Kidney tubule cell (primary cell): ENCODE results near the gene QSOX2.

ENCODE experiments used
- DNase-seq: peaks from one replicate; pipeline ENCODE4 v3.0.0-alpha.2; 2018; ENCODE audit warnings: low spot score

QSOX2 gene

DNA sequence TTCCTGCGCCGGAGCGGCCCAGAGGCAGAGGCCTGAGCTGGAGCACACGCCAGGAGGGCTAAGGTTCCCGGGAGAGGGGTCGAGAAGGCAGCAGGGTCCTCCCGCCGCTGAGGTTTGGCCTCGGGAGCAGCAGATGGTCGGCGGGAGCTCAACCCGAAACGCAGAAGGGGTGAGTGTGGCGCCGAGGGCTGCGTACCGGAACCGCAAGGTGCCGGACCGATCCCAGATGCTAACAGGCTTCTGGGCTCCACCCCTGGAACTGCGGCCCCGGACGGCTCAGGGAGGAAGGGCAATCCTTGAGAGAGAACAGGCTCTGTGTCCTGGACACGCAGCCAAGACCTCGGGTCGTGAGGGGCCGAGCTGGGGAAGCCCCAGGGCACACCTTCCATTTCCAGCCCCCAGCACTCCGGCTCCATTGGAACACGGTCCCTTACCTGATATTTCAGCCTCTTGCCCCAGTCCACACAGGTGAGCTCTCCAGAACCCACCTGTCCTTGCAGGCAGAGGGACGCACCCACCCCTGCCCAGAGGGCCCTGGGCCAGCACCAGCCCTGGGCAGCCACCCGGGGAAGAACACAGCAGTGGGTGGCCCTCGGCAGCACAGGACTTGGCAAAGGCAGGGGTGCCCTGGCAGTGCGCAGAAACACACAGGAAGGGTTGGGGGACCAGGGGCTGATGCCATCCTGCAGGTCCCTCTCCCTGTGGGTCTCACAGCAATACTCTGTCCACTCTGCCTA lies 42.0 kb downstream of the QSOX2 start:
- no peak for DNase-seq

DNA sequence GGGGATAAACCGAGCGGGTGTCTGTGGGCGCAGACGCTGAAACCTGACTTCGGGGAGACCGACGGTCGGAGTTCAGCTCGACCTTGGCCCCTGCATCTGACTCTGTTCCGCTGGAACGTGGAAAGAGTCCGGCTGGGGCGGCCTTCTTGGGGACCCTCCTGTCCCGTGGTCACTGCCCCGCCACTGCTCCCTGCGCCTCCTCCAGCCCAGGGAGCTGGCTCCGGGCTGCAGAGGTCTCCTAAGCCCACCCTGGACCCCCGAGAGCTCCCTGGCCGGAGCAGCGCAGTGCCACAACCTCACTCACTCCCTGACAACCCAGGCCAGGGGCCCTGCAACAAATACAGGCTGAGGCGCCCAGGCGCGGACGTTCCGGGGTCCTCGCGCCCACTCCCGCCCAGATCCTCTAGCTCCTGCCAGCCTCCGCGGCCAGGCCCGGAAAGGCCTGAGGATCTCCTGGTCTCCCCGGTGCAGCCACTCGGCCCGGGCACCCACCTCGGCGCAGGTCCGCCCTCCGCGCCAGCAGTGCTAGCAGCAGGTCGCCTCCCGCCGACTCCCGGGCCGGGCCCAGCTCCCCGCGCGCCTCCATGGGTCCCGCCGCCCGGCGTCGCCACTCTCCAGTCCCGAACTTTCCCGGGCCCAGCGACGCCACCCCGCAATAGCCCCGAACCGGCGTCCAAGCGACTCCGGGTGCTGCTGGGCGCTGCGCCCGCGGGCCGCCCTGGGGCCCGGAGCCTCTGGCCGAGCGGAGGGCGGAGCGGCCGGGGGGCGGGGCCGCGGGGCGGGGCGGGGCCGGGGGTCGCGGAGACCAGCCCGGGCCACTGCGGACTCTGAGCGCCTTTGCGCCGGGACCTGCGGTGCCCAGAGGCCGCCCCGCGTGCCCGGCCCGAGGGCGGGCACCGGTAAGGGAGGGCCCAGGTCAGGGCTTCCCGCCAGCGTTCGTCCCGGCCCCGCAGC lies 42.9 kb downstream of the QSOX2 start:
- DNase-seq: no peak

DNA sequence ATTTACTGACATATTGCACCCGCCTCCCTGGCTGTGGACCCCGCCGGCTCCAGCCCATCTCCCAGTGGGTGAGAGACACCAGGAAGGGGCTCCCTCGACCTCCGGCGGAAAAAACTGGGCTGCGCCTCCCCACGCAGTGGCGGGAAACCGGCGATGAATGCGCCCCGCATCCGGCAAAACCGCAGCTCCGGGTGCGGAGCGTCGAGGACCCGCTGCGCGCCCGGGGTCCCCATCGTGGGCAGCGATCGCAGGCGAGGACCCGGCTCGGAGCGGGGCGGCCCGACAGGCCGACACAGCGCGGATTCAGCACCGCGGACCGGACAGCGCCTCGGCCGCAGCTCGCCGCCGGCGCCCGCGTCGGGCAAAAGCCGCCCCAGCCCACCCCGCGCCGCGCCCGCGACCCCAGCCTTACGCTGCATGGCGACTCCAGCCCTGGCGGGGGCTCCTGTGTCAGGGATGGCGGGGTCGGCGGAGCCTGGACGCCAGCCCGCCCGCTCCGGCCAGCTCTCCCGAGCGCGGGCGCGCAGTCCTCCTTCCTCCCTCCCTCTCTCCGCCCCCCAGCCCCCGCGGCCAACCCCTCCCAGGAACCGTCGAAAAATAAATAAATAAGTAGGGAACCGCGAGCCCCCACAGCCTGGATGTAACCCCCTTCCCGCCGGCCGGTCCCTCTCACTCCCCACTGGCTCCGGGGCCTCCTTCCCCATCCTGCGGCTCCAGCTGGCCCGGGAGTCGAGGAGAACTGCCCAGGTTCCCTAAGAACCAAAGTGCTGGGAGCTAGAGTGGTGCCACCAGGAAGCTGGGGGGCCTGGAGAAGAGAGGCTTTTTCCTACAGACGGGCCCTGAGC lies 43.8 kb downstream of the QSOX2 start:
- DNase-seq: no peak

DNA sequence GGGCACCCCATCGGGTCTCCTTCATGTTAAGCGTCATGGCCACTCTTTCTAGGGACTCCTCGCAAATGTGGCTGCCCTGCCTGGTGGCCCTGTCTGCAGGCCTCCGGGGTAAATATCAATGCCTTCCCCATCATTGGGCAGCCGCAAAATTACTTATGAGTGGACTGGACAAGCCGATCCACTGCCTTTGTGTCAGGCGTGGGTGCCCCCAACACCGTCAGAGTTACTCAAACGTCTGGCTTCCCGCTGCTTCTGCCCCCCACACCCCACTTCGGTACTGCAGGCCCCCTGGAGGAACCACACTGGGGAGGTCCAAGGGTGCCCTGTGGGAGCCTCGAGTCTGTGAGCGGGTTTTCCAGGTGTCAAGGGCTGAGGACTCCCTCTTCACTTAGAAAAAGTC lies 44.4 kb downstream of the QSOX2 start:
- DNase-seq: no peak

DNA sequence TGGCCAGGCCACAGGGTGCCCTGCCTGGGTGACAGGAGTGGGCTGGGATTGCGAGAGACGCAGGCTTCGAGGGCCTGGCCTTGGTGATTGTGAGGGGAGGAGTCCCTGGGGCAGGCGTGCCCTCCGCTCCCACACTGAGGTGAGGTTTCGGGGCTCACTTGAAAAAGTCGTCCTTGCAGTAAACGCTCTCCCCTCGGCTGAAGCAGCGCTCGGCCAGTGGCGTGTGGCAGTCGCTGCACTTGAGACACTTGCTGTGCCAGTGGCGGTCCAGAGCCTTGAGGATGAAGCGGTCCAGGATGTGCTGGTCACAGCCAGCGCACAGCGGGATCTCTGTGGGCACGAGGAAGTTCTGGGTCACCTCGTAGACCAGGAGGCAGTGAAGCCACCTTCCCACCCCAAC lies 45.2 kb downstream of the QSOX2 start:
- no peak for DNase-seq

DNA sequence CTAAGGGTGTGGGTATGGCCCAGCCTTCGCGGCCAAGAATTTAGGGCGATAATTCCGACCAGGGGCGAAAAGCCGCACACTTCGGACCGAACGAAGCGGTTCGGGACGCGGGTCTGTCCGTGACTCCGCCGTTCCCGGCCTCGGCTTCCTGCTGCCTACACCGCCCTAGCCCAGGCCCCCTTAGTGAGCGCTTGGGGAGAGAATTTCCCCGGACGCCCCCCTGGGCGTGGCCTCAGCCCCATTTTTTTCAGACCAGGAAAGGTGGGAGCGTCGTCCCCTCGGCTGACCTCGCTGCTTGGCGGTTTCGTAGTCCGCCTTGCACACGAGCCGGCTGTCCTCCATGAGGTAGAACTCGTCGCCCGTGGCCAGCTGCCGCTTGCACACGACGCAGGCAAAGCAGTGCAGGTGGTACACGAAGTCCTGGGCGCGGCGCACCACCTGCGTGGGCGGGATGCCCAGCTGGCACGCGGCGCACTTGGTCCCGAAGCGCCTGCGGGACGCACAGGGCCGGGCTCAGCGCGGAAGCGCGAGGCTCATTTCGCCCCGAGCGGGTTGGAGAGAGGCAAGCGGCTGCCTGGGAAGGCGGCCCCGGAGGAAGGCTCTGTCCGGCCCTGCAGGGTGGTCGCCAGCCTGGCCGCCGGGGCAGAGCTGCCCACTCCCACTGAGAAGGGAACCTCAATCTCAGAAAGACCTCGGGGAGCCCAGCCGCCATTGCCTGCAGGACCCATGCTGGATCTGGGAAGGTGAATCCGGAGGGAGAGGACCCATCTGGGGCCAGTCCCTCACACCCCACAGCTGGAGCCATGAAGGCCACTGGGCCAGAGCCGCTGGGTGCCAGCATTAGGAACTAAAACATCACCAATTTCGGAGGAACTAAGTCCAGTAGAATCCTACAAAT lies 46.0 kb downstream of the QSOX2 start:
- DNase-seq: no peak

DNA sequence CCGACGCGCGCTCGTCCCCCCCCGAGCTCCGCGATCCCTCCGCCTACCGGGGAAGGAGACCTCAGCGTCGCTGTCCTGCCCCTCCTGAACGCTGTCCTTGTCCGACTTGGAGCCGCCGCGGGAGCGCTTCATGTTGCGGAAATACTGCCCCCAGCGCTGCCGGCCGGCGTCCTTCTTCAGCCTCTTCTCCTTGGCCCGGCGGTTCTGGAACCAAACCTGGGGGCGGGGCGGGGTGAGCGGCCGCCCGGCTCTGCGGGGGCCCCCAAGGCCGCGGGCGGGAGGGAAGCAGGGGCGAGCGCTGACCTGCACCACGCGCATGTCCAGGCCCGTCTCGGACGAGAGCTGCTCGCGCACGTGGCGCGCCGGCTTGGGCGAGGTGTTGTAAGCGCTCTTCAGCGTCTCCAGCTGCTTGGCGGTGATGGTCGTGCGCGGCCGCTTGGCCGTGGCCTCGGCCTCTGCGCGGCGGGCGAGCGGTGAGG lies 47.0 kb downstream of the QSOX2 start:
- DNase-seq: peak; percentile 9

DNA sequence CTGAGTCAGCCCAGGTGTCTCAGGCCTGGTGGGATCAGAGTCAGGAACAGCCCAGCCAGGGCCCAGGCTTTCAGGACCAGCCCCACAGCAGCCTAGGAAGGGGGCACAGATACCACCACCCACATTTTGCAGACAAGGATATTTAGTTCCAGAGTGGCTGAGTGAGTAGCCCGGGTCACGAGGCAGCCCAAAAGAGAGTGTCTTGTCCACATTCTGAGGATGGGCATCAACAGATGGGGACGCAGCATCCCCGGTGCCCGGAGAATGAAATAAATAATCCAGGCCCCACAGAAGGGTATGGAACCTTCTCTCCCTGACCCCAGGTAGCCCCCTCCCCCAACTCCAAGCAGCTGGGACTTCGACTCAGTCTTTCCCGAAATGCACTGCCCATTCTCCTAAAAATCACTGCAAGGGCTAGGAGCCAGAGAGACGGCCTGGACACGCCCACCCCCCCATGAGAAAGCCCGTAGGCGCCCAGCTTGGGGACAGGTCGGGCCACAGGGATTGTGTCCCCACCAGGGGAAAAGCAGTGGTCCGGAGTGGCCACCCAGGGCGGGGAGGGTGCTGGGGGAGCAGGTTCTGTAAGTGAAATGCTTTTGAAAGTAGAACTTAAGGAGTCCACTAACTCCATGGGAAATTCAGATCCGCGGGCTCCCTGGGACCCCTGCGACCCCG lies 47.5 kb downstream of the QSOX2 start:
- no peak for DNase-seq

DNA sequence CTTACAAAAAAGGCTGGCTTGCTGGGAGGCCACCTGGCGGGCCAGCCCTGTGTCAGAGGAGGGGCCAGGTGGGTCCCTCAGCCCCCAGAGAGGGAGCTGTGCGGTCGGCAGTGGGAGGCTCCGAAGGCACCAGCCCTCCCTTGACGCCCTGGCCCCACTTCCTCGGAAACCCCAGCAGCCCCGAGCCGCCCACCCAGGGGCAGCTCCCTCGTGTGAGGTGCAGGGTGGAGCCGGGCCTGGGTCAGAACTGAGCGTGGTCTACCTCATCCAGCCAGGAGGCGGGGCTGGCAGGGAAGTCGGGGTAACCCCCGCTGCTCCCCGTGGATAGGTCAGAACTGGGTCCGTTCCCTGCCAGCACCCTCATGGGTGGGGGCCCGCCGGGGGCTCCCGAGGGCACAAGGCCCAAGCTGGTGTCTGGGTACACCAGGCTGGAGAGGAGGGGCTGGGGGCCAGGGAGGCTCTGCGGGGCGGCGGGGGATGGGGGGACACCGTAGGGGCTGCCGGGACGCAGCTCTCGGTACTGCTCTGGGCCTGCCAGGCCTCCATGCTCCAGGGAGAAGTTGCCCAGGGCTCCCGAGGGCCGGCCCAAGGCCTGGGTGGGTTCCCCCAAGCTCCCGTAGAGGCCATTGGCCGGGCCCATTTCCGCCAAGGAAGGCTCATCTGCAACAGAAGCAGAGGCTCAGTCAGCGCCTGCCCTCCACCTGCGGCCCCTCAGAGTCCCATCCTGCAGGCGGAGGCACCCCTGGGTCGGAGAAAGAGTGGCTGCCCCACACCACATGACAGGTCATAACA lies 48.3 kb downstream of the QSOX2 start:
- DNase-seq: no peak

DNA sequence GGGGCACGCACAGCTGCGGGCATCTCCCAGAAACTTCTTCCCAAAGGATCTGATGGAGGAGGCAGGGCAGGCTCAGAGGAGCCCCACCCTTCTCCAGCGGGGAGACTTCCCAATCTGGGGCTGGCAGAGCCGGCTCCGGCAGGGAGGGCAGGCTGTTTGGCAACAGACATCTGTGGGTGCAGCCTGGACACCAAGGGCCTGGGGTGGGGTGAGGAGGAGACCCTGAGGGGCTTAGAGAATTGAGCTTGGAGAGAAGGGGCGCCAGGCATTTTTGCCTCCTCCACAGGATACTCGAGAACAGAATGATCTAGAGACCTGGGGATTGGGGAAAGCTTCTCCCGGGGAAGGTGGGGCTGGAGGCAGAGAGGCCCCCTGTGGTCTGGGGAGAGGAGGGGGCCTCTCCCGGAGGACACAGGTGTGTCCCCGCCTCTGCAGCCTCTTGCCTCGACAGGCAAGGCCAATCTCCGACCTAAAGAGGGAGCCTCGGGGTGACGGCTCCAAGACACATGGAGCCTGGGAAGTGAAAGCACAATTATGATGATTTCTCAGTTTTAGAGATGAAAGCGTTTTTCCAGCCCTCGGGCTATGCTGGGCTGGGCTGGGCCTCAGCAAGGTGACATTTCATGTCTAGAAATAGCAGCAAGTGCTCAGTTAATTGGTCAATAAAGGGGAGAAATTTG lies 49.1 kb downstream of the QSOX2 start:
- no peak for DNase-seq

DNA sequence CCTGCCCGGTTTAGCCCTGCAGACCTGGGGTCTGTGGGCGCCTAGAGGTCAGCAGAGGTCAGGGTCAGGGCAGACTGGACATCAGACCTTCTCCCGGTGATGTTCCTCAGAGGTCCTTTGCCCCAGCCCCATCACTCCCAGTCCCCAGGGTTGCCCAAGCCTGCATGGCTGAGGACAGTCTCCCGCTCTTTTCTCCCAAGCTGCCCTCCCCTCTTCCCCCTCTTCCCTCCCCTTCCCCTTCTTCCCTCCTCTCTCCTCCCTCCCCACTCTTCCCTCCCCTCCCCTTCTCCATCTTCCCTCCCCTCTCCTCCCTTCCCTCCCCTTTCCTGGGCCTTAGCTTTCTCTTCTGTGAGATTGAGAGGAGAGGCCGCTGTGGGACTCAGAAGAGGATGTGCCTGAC lies 51.1 kb downstream of the QSOX2 start:
- no peak for DNase-seq

DNA sequence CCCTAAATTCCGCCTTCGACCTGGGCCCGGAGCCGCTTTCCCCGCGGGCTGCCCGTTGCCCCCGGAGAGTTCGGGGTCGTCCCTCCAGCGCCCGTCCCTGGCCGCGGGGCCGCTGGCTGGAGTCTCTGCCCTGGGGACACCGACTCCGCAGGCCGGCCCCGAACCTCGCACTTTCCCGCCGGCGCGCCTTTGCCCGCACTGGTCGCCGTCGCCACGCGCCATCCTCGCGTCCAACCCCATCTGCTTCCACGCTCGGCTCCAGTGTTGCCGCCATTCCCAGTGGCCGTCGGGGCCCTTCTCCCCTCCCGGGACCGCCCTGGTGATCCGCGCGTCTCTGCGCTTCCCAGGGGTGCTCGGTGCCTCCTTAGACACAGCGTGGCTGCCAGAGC lies 51.7 kb downstream of the QSOX2 start:
- DNase-seq: no peak

DNA sequence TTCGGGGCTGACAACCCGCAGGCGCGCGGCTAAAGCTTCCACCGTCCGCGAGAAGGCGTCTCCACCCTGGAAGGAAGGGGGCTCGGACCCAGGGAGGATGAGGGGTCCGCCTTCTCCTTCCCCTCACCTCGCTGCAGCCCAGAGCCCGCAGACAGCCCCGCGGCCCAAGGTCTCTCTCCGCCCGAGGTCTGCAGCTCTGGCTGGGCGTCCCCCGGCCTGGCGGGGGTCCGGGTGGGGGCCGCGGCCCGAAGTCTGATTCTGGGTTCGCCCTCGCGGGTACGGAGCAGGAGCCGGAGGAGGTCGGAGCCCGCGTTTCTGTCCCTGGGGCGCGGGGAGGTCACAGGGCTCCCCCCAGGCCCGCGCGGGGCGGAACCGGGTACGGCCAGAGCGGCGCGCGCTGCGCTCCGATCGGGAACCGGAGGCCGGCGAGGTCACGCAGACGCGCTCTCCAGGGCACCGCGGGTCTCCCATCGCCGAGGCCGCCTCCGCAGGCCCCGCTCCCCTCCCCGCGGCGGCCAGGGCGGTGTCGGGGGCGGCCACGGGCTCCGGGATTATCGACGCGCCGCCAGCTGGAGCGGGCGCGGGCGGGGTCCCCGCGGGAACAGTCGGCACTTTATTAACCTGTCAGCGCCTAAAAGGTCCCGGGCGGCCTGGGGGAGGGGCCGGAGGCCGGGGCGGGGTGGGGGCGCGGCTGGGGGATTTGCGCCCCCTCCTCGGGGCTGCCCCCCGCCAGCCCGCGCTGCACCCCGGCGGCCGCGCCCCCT lies 52.3 kb downstream of the QSOX2 start:
- DNase-seq: no peak

DNA sequence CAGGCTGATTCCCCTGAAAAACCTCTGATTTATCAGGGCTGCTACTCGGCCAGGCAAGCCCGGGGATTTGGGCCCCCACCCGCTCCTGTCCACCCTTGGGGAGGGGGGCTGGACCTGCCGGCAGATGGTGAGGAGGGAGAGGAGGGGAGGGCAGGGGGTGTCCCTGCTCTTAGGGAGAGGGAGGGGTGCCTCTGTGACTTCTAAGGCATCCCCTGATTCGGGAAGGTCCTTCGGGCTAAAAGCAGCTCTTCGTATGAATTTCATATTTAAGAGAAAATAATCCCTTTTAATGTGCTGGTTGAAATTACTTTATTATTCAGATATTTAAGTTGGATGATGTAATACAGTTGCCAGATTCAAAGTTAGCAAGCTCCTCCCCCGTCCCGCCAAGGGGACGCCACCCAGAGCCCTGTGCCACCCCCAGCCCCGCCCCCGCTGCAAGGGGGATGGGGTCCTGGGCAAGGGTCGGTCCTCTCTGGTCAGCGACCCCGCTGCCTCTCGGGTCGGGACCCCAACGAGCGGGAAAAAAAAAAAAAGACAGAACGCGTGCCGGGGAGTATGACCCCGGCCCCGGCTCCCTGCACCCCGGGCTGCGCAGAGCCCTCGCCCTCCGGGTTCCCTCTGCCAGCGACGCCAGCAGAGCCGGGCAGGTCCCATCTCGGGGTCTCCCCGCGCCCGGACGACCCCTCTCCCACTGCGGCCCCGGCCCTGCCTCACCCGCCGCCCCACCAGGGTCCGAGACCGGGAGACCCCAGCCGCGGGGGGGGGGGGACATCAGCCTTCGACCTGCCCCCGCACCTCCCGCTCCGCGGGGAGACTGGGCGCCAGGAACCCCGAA lies 53.1 kb downstream of the QSOX2 start:
- no peak for DNase-seq

DNA sequence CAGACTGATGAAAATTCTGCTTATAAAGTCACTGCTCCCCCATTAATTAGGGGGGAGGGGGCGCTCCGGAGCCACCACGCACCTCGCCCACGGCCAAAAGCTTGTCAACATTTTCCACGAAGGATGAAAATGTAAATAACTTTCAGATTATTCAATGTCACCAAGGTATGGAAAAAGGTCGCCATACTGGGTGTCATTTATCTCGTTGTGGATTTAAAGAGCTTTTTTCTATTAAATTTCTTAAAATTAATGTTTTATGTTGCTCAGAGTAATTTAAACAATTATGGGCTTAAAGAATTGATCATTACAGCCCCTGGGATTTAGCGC lies 53.7 kb downstream of the QSOX2 start:
- DNase-seq: no peak

DNA sequence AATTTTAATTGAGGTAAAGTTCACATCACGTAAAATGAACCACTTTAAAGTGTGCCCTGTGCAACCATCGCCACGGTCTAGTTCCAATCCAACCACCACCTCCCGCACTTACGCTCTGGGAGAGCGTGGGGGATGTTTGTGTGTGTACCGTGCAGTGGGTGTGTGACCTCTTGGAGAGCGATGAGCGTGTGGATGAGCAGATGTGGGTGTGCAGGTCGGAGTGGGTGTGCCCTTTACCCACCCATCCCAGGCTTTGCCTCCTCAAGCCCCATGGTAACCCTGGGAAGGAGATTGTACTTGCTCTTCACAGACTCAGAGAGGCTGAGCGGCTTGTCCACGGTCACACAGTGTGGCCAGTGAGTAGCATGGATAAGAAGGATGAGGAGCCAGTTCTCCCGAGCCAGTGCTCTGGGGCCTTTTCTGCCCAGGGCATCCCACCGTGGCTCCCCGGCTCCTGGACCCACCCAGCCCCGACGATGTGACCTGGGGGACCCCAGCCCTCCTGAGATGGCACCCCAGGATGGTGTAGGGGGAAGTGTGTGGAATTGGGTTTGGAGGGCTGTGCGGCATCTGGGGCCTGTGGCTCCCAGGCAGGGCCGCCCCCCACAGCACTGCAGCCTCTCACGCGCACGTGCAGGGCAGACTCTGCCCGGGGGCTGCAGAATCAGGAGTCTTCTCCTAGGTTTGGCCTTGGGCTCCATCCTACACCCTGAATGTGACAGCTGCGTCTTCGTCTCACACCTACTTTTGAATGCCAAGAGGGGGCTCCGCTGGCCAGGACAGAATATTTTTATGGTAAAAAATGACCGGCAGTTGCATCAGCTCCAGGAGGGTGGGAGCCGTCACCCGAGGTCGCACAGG lies 54.3 kb downstream of the QSOX2 start:
- no peak for DNase-seq

DNA sequence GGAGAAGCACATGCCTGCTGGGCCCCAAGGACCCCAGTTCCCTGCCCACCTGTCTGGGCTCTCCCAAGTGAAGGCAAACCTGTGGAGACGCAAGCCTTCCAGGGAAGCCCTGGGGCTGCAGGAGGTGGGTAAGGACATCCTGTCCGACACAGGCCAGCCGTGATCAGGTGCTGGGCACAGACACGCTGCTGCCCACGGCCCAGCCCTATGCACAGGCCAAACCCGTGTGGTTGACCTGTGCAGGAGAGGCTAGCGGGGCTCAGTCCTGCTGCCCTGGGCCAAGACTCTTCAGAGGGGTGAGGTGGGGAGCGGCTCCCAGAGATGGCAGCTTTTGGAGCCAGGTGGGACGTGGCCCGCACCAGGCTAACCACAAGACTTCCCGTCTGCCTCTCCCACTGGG lies 55.0 kb downstream of the QSOX2 start:
- DNase-seq: no peak
